H1 (cell line): Measurements from ENCODE around the gene OXCT2. TPM values are rescaled to one million over a fixed set of nuclear protein-coding genes. Genes with fewer than 3 reads are reported as not detected.

ENCODE experiments used
- CTCF ChIA-PET: fragments of 300-600 bp; sonication (Branson Sonifier 250); formaldehyde crosslinking; loops from one replicate; lab custom pipeline; 2021; ENCODE audit not compliant: partially characterized antibody; lab: Charles Lee
- POLR2A ChIA-PET: fragments of 300-600 bp; sonication (Branson Sonifier 250); formaldehyde crosslinking; loops from one replicate; lab custom pipeline; 2021; ENCODE audit warnings: inconsistent platforms; ENCODE audit not compliant: partially characterized antibody; lab: Charles Lee
- DNase-seq, 2 experiments: peaks; one replicate each; pipeline versions ENCODE4 v3.0.0 to v3.0.0-alpha.2; 2010 to 2022; ENCODE audit warnings: low spot score in 2 of 2, low read depth in 1 of 2, mixed read lengths in 1 of 2
- FAIRE-seq: peaks from 2 replicates; lab custom pipeline; 2011; peaks lifted over from hg19 to GRCh38; lab: Jason Lieb, UNC
- H2AFZ ChIP-seq: 2 replicates; pipeline ENCODE4 v1.8.1; 2012; ENCODE audit warnings: low read length, inconsistent platforms
- H2AK5ac ChIP-seq: 2 replicates; pipeline ENCODE4 v1.6.1; 2013; ENCODE audit warnings: low read depth, low read length
- H2BK120ac ChIP-seq: replicated peaks from 2 replicates; pipeline ENCODE3; 2013; ENCODE audit warnings: low read depth, low read length, inconsistent platforms
- H2BK12ac ChIP-seq: 2 replicates; pipeline ENCODE4 v1.6.1; 2013; ENCODE audit warnings: low read depth, low read length
- H2BK15ac ChIP-seq: 2 replicates; pipeline ENCODE4 v1.6.1; 2013; ENCODE audit warnings: low read length
- H2BK20ac ChIP-seq: 2 replicates; pipeline ENCODE4 v1.6.1; 2013; ENCODE audit warnings: low read length
- H2BK5ac ChIP-seq: 2 replicates; pipeline ENCODE4 v1.6.1; 2013; ENCODE audit warnings: low read depth, low read length
- H3K14ac ChIP-seq: 2 replicates; pipeline ENCODE4 v1.6.1; 2013; ENCODE audit warnings: inconsistent platforms; ENCODE audit not compliant: insufficient read length
- H3K18ac ChIP-seq: 2 replicates; pipeline ENCODE4 v1.6.1; 2013; ENCODE audit warnings: low read length; ENCODE audit errors: extremely low read depth
- H3K23ac ChIP-seq: 2 replicates; pipeline ENCODE4 v1.6.1; 2013; ENCODE audit warnings: inconsistent platforms; ENCODE audit not compliant: insufficient read length
- H3K23me2 ChIP-seq: 2 replicates; pipeline ENCODE4 v1.6.1; 2013; ENCODE audit warnings: low read depth, low read length
- H3K27ac ChIP-seq: 2 replicates; pipeline ENCODE4 v1.6.1; 2011; ENCODE audit warnings: low read depth, low read length, inconsistent platforms
- H3K27me3 ChIP-seq, 4 experiments: replicated peaks in 1 of 4; 1 replicate in 1 of 4; 2 replicates in 3 of 4; pipeline versions ENCODE4 v1.6.1 to v1.8.1; 2011 to 2013; ENCODE audit warnings: low read length in 3 of 4, mild to moderate bottlenecking in 3 of 4, inconsistent platforms in 2 of 4, mixed read lengths in 2 of 4, moderate library complexity in 1 of 4; ENCODE audit not compliant: control insufficient read depth in 3 of 4, insufficient read depth in 3 of 4; ENCODE audit errors: extremely low read depth in 1 of 4
- H3K36me3 ChIP-seq, 4 experiments: 2 replicates each; pipeline versions ENCODE4 v1.6.1 to v1.8.1; 2011 to 2013; ENCODE audit warnings: mild to moderate bottlenecking in 4 of 4, low read length in 3 of 4, moderate library complexity in 2 of 4, control low read depth in 1 of 4, inconsistent platforms in 1 of 4; ENCODE audit not compliant: insufficient read depth in 4 of 4, control insufficient read depth in 2 of 4
- H3K4ac ChIP-seq: replicated peaks from 2 replicates; pipeline ENCODE3; 2013; ENCODE audit warnings: low read length, low read depth, mixed read lengths, inconsistent platforms; ENCODE audit not compliant: insufficient read length
- H3K4me1 ChIP-seq, 4 experiments: replicated peaks in 1 of 4; 1 replicate in 1 of 4; 2 replicates in 3 of 4; pipeline versions ENCODE4 v1.6.1 to v1.8.1; 2011 to 2013; ENCODE audit warnings: low read length in 3 of 4, inconsistent platforms in 2 of 4, mixed read lengths in 1 of 4; ENCODE audit not compliant: insufficient read depth in 4 of 4, control insufficient read depth in 3 of 4
- H3K4me2 ChIP-seq, 2 experiments: 2 replicates each; pipeline versions ENCODE4 v1.6.1 to v1.8.1; 2011 to 2013; ENCODE audit warnings: low read depth in 2 of 2, low read length in 2 of 2, control low read depth in 1 of 2, inconsistent platforms in 1 of 2, mild to moderate bottlenecking in 1 of 2; ENCODE audit not compliant: insufficient read depth in 1 of 2
- H3K4me3 ChIP-seq, 4 experiments: fragments of 200-600, 300-600 bp in 1 of 4; sonication (generic), shearing (Covaris generic), sonication (Bioruptor Twin) in 1 of 4; 2 replicates each; pipeline versions ENCODE4 v1.5.1 to v1.8.1; 2011 to 2016; ENCODE audit warnings: low read length in 4 of 4, low read depth in 3 of 4, control low read depth in 2 of 4, inconsistent platforms in 2 of 4, mild to moderate bottlenecking in 2 of 4, mixed read lengths in 1 of 4, moderate library complexity in 1 of 4; ENCODE audit not compliant: insufficient read depth in 2 of 4; ENCODE audit errors: extremely low read depth in 1 of 4
- H3K56ac ChIP-seq: replicated peaks from 2 replicates; pipeline ENCODE3; 2013; ENCODE audit warnings: low read depth, mild to moderate bottlenecking, mixed read lengths, low read length, inconsistent platforms; ENCODE audit not compliant: insufficient read length
- H3K79me1 ChIP-seq: 2 replicates; pipeline ENCODE4 v1.6.1; 2013; ENCODE audit warnings: low read depth, low read length, control low read depth
- H3K79me2 ChIP-seq, 2 experiments: 2 replicates each; pipeline versions ENCODE4 v1.6.1 to v1.8.1; 2012 to 2013; ENCODE audit warnings: low read length in 2 of 2, mild to moderate bottlenecking in 2 of 2, inconsistent platforms in 1 of 2; ENCODE audit not compliant: insufficient read depth in 2 of 2, control insufficient read depth in 1 of 2
- H3K9ac ChIP-seq, 4 experiments: replicated peaks in 1 of 4; 1 replicate in 1 of 4; 2 replicates in 3 of 4; pipeline versions ENCODE4 v1.6.1 to v1.8.1; 2011 to 2013; ENCODE audit warnings: low read depth in 3 of 4, low read length in 3 of 4, control low read depth in 2 of 4, mild to moderate bottlenecking in 2 of 4, moderate library complexity in 2 of 4, inconsistent platforms in 1 of 4; ENCODE audit errors: extremely low read depth in 1 of 4
- H3K9me3 ChIP-seq, 2 experiments: 2 replicates each; pipeline versions ENCODE4 v1.6.1 to v1.8.1; 2012 to 2013; ENCODE audit warnings: mild to moderate bottlenecking in 2 of 2, moderate library complexity in 2 of 2, control low read depth in 1 of 2, inconsistent platforms in 1 of 2, low read depth in 1 of 2, low read length in 1 of 2, mixed read lengths in 1 of 2; ENCODE audit not compliant: insufficient read depth in 2 of 2
- H4K20me1 ChIP-seq, 2 experiments: replicated peaks in 1 of 2; 2 replicates each; pipeline versions ENCODE3 to v1.8.1; 2011 to 2013; ENCODE audit warnings: inconsistent platforms in 2 of 2, low read length in 2 of 2, mild to moderate bottlenecking in 1 of 2; ENCODE audit not compliant: insufficient read depth in 2 of 2, control insufficient read depth in 1 of 2
- H4K5ac ChIP-seq: 2 replicates; pipeline ENCODE4 v1.6.1; 2013; ENCODE audit warnings: low read length, low read depth, mixed read lengths, inconsistent platforms; ENCODE audit not compliant: insufficient read length
- H4K8ac ChIP-seq: 2 replicates; pipeline ENCODE4 v1.8.0; 2013; ENCODE audit warnings: mild to moderate bottlenecking, moderate library complexity, low read length, inconsistent platforms; ENCODE audit not compliant: insufficient read depth; ENCODE audit errors: extremely low read depth
- H4K91ac ChIP-seq: replicated peaks from 2 replicates; pipeline ENCODE3; 2013; ENCODE audit warnings: low read length, mixed read lengths, inconsistent platforms; ENCODE audit not compliant: insufficient read length
- EZH2 ChIP-seq: fragments of 200-600 bp; sonication (generic); IDR thresholded peaks from 2 replicates; pipeline ENCODE4 v1.7.1; 2012; ENCODE audit warnings: low read depth, mild to moderate bottlenecking, moderate library complexity, low read length, inconsistent platforms; ENCODE audit not compliant: severe bottlenecking
- GTF2F1 ChIP-seq: IDR thresholded peaks from 2 replicates; pipeline ENCODE4 v1.6.1; 2012; ENCODE audit warnings: low read depth, low read length, improper control_type of control experiment, borderline replicate concordance
- KDM1A ChIP-seq: fragments of 200-600, 300-600 bp; sonication (generic); IDR thresholded peaks from 2 replicates; pipeline ENCODE4 v1.7.1; 2016; ENCODE audit warnings: mild to moderate bottlenecking, low read length, borderline replicate concordance
- MAFK ChIP-seq: IDR thresholded peaks from 2 replicates; pipeline ENCODE4 v1.6.1; 2012; ENCODE audit warnings: low read depth, mild to moderate bottlenecking, improper control_type of control experiment, low read length
- NANOG ChIP-seq: IDR thresholded peaks from 2 replicates; pipeline ENCODE4 v1.6.1; 2011; ENCODE audit warnings: low read length, low read depth, mild to moderate bottlenecking, inconsistent platforms; ENCODE audit not compliant: insufficient read depth, poor library complexity, severe bottlenecking
- NRF1 ChIP-seq: IDR thresholded peaks from 2 replicates; pipeline ENCODE4 v1.6.1; 2011; ENCODE audit warnings: mild to moderate bottlenecking, low read depth, low read length, improper control_type of control experiment
- RAD21 ChIP-seq, 2 experiments: IDR thresholded peaks in 1 of 2; conservative IDR thresholded peaks in 1 of 2; 2 replicates each; pipeline ENCODE4 v1.6.1; 2011; ENCODE audit warnings: low read depth in 2 of 2, low read length in 2 of 2, improper control_type of control experiment in 1 of 2, inconsistent platforms in 1 of 2, mild to moderate bottlenecking in 1 of 2, moderate library complexity in 1 of 2
- RBBP5 ChIP-seq: IDR thresholded peaks from 2 replicates; pipeline ENCODE4 v1.7.1; 2012; ENCODE audit warnings: low read depth, mild to moderate bottlenecking, inconsistent platforms, low read length, moderate library complexity, borderline replicate concordance
- RNF2 ChIP-seq: fragments of 200-900, 300-1000 bp; sonication (generic); IDR thresholded peaks from 2 replicates; pipeline ENCODE4 v1.7.1; 2016; ENCODE audit warnings: borderline replicate concordance, low read depth, mild to moderate bottlenecking, antibody characterized with exemption, low read length; ENCODE audit not compliant: poor library complexity, severe bottlenecking; ENCODE audit errors: missing control alignments
- TAF7 ChIP-seq: optimal IDR thresholded peaks from 2 replicates; pipeline ENCODE3; 2011; ENCODE audit warnings: low read depth, mild to moderate bottlenecking, inconsistent platforms, low read length, moderate library complexity, borderline replicate concordance
- TCF12 ChIP-seq: IDR thresholded peaks from 2 replicates; pipeline ENCODE4 v1.6.1; 2011; ENCODE audit warnings: low read depth, mild to moderate bottlenecking, low read length
- WGBS, 2 experiments: shearing (Covaris generic) in 1 of 2; methylation state at CpG; one replicate each; pipeline versions ENCODE4 v1.1.6 to v1.1.7; 2013 to 2015; ENCODE audit warnings: low lambda C conversion rate in 2 of 2, mixed read lengths in 2 of 2, inconsistent platforms in 1 of 2, low coverage in 1 of 2, missing lambda C conversion rate in 1 of 2; ENCODE audit not compliant: insufficient replicate concordance in 2 of 2, insufficient coverage in 1 of 2, insufficient read length in 1 of 2; ENCODE audit errors: extremely low coverage in 1 of 2, missing lambda C conversion rate in 1 of 2; 5-methylcytosine and 5-hydroxymethylcytosine counted together
- polyA plus RNA-seq, 7 experiments: library from polyadenylated mRNA; depleted of rRNA in 3 of 7; stranded (reverse) in 5 of 7; unstranded in 2 of 7; fragments of >200 nt in 5 of 7; fragments of 200-250 nt in 2 of 7; gene quantifications; 1 replicate in 5 of 7; 2 replicates in 1 of 7; 4 replicates in 1 of 7; pipeline versions ENCODE4 v1.2.1 to v1.2.3, GENCODE V29; 2011 to 2013; ENCODE audit warnings: missing spikeins in 2 of 7, mixed read lengths in 2 of 7
- total RNA-seq: library from RNA; stranded (reverse); fragmentation: NEBNext Ultra II Directional; extraction: Animal tissue kit (Norgen Biotek cat#: 25700); gene quantifications from 2 replicates; pipeline ENCODE4 v1.2.1, GENCODE V29; 2021

Gene OXCT2
- total and polyA plus RNA-seq, 2 of the 8 experiments (the other 6 are each of a cell fraction or from before 2014, with no cell fraction given), result 2.6 to 2.9 TPM

- peaks cover 0 to 4% of the 10 kb centered on the region in 2 experiments for H4K20me1 ChIP-seq
- FAIRE-seq (peak; percentile 55), DNase-seq (no peak)
- H3K79me2 ChIP-seq, result no peaks in the 10 kb centered on the region
- no peaks in the 10 kb centered on the region for H3K79me1 ChIP-seq
- no peak overlapping the region for H2AK5ac ChIP-seq
- ChIA-PET POLR2A (interaction anchor here (0.5 to 1.9 kb wide), 3 partner anchors 8 to 243 kb away, joined by 3 to 5 read pairs (median 3); no protein-coding TSS in a partner anchor), CTCF (interaction anchor here (1.3 to 1.7 kb wide), 2 partner anchors 9 to 10 kb away, joined by 5 to 7 read pairs; no protein-coding TSS in a partner anchor)
- H2BK12ac ChIP-seq, result no peak overlapping the region
- H2BK120ac ChIP-seq, result no peak overlapping the region
- TF ChIP-seq KDM1A (no peak), GTF2F1 (no peak), NRF1 (no peak), RAD21 (IDR thresholded peaks at IDR 0.05 in 1 of 2, conservative IDR thresholded peaks at IDR 0.05 in 1 of 2; ENCODE audit: low read depth in 2 of 2, low read length in 2 of 2) (no peak), RNF2 (no peak), RBBP5 (no peak), NANOG (no peak), TAF7 (no peak), MAFK (no peak), TCF12 (no peak), EZH2 (no peak)
- H2BK20ac ChIP-seq, result no peak overlapping the region
- no peak overlapping the region for H3K18ac ChIP-seq
- 46% methylated on average over 15 of the region's 15 CpGs; no CpG with 5 or more reads in 1 of the 2 experiments for WGBS, 2 experiments
- H3K27me3 ChIP-seq, result peaks cover 34 to 62% (median 47%) of the 10 kb centered on the region in 4 experiments
- no peaks in the 10 kb centered on the region for H3K36me3 ChIP-seq
- no peak overlapping the region for H3K23ac ChIP-seq
- no peak overlapping the region for H3K56ac ChIP-seq
- H3K14ac ChIP-seq, result no peak overlapping the region
- H3K4ac ChIP-seq, result peak overlapping the region; percentile 38
- peak overlapping the region; percentile 45 to 77 for H3K4me2 ChIP-seq
- no peak overlapping the region for H3K27ac ChIP-seq
- no peak overlapping the region for H2BK15ac ChIP-seq
- H4K5ac ChIP-seq, result no peak overlapping the region
- H3K4me3 ChIP-seq, result peak overlapping the region in 2 of 4 experiments; percentile 50 to 68; a peak in 4 of 8 replicates
- H3K4me1 ChIP-seq, result no peaks in the 10 kb centered on the region
- no peak overlapping the region for H3K9ac ChIP-seq
- H3K9me3 ChIP-seq, result no peaks in the 10 kb centered on the region
- H4K91ac ChIP-seq, result no peak overlapping the region
- H3K23me2 ChIP-seq, result peaks cover 7% of the 10 kb centered on the region; the same call in 1 of the 2 replicates
- H4K8ac ChIP-seq, result no peak overlapping the region
- H2BK5ac ChIP-seq, result no peak overlapping the region
- peak overlapping the region; percentile 40; the same call in 1 of the 2 replicates for H2AFZ ChIP-seq
Measured at GRCh38 chr1:39789571-39790110, 18.5 kb upstream of the OXCT2 start.
